HCT116 (cell line): Measurements from ENCODE around the gene TLCD3B.

Source experiments
- CEBPB ChIP-seq: IDR thresholded peaks from 2 replicates; pipeline ENCODE4 v1.6.1; 2012; ENCODE audit warnings: low read depth
- CTCF ChIP-seq, 3 experiments: fragments of 200-600 bp in 1 of 3; sonication (generic) in 1 of 3; IDR thresholded peaks in 2 of 3; conservative IDR thresholded peaks in 1 of 3; 2 replicates each; pipeline ENCODE4 v1.5.1; 2012 to 2017; ENCODE audit warnings: low read depth in 2 of 3, low read length in 2 of 3, antibody characterized with exemption in 1 of 3, borderline replicate concordance in 1 of 3, control low read depth in 1 of 3, mild to moderate bottlenecking in 1 of 3, mixed read lengths in 1 of 3, mixed run types in 1 of 3, moderate library complexity in 1 of 3; ENCODE audit not compliant: insufficient read depth in 1 of 3
- FOSL1 ChIP-seq: IDR thresholded peaks from 2 replicates; pipeline ENCODE4 v1.6.1; 2012; ENCODE audit warnings: low read depth
- POLR2AphosphoS5 ChIP-seq: IDR thresholded peaks from 2 replicates; pipeline ENCODE4 v1.6.1; 2011; ENCODE audit warnings: mild to moderate bottlenecking, low read depth, low read length, moderate library complexity

GRCh38 chr16:29993191-29993902 is 37.7 kb downstream of the TLCD3B start:
- TF ChIP-seq POLR2AphosphoS5 (0 out of 2 replicates have a peak, but pooled peaks have one; percentile 13), FOSL1 (no peak), CTCF (IDR thresholded peaks at IDR 0.05 in 2 of 3, conservative IDR thresholded peaks at IDR 0.05 in 1 of 3; ENCODE audit: borderline replicate concordance in 1 of 3, insufficient read depth in 1 of 3, low read depth in 2 of 3, low read length in 2 of 3) (no peak), CEBPB (no peak)
